IPS-15b (cell line): ENCODE results near the gene GADD45A.
"Not testable (repeated sequence)": the region's sequence is repeated elsewhere in the genome, so short reads cannot be mapped to it uniquely, and the experiment has no call there.

ENCODE experiments used
- H3K27me3 ChIP-seq: one replicate; pipeline ENCODE4 v1.6.1; 2013; ENCODE audit warnings: low read length; ENCODE audit not compliant: control insufficient read depth, insufficient read depth
- H3K36me3 ChIP-seq: one replicate; pipeline ENCODE4 v1.6.1; 2013; ENCODE audit warnings: low read length; ENCODE audit not compliant: control insufficient read depth, insufficient read depth
- H3K4me1 ChIP-seq: one replicate; pipeline ENCODE4 v1.6.1; 2013; ENCODE audit warnings: mild to moderate bottlenecking, low read length; ENCODE audit not compliant: control insufficient read depth, insufficient read depth
- H3K4me3 ChIP-seq: one replicate; pipeline ENCODE4 v1.5.1; 2013; ENCODE audit warnings: low read depth, low read length
- H3K9ac ChIP-seq: one replicate; pipeline ENCODE4 v1.6.1; 2013; ENCODE audit warnings: low read depth, mild to moderate bottlenecking, low read length
- H3K9me3 ChIP-seq: one replicate; pipeline ENCODE4 v1.6.1; 2013; ENCODE audit warnings: mild to moderate bottlenecking, low read length; ENCODE audit not compliant: control insufficient read depth, insufficient read depth

The GADD45A gene

GRCh38 chr1:67726224-67726623 is 41.2 kb downstream of the GADD45A start:
- no peak overlapping the region for H3K4me3 ChIP-seq
- peaks cover 4% of the 10 kb centered on the region for H3K4me1 ChIP-seq
- H3K27me3 ChIP-seq, result no peaks in the 10 kb centered on the region
- H3K9ac ChIP-seq, result no peak overlapping the region
- no peaks in the 10 kb centered on the region for H3K36me3 ChIP-seq
- no peaks in the 10 kb centered on the region for H3K9me3 ChIP-seq

- H3K9me3 ChIP-seq, result no peaks in the 10 kb centered on the region
- no peaks in the 10 kb centered on the region for H3K27me3 ChIP-seq
- no peaks in the 10 kb centered on the region for H3K36me3 ChIP-seq
- H3K9ac ChIP-seq, result no peak overlapping the region
- no peaks in the 10 kb centered on the region for H3K4me1 ChIP-seq
- H3K4me3 ChIP-seq, result no peak overlapping the region
Observed at GRCh38 chr1:67729872-67730271, 44.9 kb downstream of the GADD45A start.

DNA sequence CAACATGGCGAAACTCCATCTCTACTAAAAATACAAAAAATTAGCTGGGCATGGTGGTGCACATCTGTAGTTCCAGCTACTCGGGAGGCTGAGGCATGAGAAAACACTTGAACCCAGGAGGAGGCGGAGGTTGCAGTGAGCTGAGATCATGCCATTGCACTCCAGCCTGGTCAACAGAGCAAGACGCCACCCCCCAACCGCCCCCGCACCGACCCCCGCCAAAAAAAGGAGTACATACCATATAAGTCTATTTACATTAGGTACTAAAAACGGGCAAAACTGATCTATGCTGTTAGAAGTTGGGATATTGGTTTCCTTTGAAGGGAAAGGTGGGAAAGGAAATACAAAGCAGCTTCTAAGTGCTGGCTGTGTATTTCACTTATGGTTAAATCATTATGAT is 45.3 kb downstream of the GADD45A start:
- H3K27me3 ChIP-seq, H3K9me3 ChIP-seq, H3K9ac ChIP-seq, H3K36me3 ChIP-seq, H3K4me3 ChIP-seq, H3K4me1 ChIP-seq: not testable (repeated sequence)

DNA sequence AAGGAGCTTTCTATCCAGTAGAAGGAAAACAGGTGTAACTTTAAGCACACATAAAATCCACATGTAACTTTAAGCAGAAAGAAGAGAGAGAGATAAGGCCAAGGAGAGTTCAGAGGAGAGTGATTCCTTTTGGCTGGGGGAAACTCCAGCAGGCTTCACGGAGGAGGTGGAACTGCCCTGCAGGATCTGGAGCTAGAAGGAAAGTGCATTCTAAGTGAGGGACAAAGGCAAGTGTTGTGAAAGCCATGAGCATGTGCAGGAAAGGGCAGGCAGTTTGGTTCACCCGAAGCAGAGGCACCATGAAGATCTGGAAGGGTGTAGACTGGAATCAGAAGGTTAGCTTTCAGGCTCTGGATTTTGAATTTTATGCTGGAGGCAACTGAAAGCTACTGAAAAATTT is 46.3 kb downstream of the GADD45A start:
- Histone ChIP-seq H3K36me3 (no peaks in the 10 kb centered on the region), H3K4me1 (no peaks in the 10 kb centered on the region), H3K27me3 (no peaks in the 10 kb centered on the region), H3K9me3 (no peaks in the 10 kb centered on the region), H3K9ac (no peak overlapping the region), H3K4me3 (no peak overlapping the region)

DNA sequence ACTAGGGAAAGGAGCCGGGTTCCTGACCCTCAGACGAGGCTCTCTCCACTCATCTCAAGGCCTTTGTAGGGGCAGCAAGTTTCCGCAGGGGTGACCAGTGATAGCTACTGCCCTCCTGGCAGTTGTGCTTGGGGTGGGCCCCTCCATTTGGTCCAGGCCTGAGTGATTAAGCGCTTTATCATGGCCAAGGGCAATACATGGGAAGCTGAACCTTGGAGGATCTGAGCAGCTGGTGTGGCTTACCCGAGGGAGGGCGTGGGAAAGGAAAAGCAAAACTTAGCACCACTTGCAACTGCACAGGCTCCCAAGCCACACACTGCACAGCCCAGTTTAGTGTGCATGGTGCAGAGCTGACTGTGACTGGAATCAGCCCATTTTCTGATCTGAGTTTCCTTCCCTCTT is 47.8 kb downstream of the GADD45A start:
- H3K9me3 ChIP-seq, result no peaks in the 10 kb centered on the region
- no peak overlapping the region for H3K4me3 ChIP-seq
- H3K27me3 ChIP-seq, result no peaks in the 10 kb centered on the region
- H3K9ac ChIP-seq, result no peak overlapping the region
- H3K36me3 ChIP-seq, result no peaks in the 10 kb centered on the region
- no peaks in the 10 kb centered on the region for H3K4me1 ChIP-seq

DNA sequence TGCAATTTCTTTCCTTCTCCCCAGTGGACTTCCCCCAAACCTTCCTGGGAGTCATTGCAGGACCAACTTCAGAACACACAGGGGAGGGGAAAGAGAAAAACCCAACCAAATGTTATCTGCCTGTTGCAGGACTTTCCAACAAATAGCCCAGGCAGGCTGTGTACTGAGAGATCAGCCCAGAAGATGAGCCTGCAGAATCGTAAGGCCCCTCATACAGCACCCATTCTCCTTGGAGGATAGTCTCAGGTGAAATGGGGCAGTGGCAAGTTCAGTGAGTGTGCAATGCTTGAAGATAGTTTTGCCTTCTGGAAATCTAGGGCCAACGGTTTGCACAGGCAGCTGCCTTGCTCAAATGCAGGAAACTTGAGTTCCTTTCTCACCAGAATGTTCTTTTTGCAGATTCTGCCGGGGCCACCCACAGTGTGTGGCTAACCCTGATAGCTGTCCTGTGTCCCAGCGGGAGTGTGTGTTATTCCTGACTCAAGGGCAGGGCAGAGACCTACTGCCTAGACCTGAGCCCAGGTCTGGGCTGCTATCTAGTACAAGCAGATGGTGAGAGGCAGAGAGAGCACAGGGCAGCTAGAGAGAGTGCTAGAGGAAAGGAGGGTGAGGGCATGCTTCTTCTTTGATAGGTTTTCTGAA is 48.8 kb downstream of the GADD45A start:
- H3K9me3 ChIP-seq, result no peaks in the 10 kb centered on the region
- H3K4me1 ChIP-seq, result no peaks in the 10 kb centered on the region
- no peak overlapping the region for H3K4me3 ChIP-seq

DNA sequence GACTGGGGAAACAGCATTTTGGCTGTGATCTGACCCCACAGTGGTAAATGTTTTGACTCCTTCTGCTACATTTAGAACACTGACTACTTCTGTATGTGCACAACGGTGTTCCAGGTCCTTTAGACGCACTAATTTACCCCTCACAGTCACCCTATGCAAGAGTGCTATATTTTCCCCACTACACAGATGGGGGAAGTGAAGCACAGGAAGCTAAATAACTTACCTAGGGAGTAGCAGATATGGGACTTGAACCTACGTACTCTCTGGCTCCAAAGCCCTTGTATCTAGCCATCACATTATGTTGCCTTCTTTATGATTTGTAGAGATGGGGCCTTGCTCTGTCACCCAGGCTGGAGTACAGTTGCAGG is 49.3 kb downstream of the GADD45A start:
- Histone ChIP-seq H3K27me3 (no peaks in the 10 kb centered on the region), H3K9ac (no peak overlapping the region), H3K4me3 (no peak overlapping the region), H3K9me3 (no peaks in the 10 kb centered on the region), H3K36me3 (no peaks in the 10 kb centered on the region), H3K4me1 (no peaks in the 10 kb centered on the region)

More for the DNA sequence above, 48.8 kb downstream of the GADD45A start:
- no peaks in the 10 kb centered on the region for H3K27me3 ChIP-seq
- no peak overlapping the region for H3K9ac ChIP-seq
- H3K36me3 ChIP-seq, result no peaks in the 10 kb centered on the region

GRCh38 chr1:67735206-67735605 is 50.2 kb downstream of the GADD45A start:
- H3K27me3 ChIP-seq, result no peaks in the 10 kb centered on the region
- no peaks in the 10 kb centered on the region for H3K36me3 ChIP-seq
- H3K4me3 ChIP-seq, result no peak overlapping the region
- no peaks in the 10 kb centered on the region for H3K4me1 ChIP-seq
- H3K9ac ChIP-seq, result no peak overlapping the region
- H3K9me3 ChIP-seq, result no peaks in the 10 kb centered on the region

DNA sequence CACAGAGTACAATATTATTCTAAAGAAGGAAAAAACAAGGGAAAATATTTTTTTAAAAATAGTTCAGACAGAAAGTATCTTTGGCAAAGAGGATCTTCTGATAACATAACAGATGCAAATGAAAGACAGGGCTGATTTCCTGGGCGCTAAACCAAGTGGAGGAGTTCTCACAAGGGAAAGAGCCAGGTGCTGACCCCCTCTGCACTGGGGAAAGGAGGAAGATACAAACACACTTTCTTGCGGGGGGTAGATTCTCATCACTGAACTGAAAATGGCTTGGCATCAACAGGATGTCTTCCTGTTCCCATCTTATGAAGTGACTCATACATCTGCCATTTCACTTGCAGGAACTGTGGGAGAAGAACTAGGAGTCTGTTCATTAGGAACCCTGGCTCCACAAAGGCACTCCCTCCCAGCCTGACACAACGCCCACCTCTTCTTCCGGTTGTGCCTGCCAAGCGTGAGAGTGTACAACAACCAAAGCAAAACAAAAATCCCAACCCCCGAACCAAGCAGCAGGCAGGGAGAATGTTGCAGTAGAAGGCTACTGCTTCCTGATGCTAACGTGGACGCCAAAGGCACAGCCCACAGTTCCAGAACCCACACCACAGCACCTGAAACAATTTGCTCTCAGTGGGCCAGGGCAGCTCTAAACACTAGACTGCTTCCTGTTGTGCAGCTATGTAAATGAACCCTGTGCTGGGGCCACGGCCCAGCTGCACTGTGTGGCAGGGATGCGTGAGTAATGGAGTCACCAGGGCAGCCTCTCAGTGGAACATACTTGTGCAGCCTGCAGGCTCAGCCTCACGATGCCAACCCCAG is 51.0 kb downstream of the GADD45A start:
- Histone ChIP-seq H3K36me3 (no peaks in the 10 kb centered on the region), H3K9me3 (no peaks in the 10 kb centered on the region), H3K27me3 (no peaks in the 10 kb centered on the region), H3K9ac (no peak overlapping the region), H3K4me1 (no peaks in the 10 kb centered on the region), H3K4me3 (no peak overlapping the region)

DNA sequence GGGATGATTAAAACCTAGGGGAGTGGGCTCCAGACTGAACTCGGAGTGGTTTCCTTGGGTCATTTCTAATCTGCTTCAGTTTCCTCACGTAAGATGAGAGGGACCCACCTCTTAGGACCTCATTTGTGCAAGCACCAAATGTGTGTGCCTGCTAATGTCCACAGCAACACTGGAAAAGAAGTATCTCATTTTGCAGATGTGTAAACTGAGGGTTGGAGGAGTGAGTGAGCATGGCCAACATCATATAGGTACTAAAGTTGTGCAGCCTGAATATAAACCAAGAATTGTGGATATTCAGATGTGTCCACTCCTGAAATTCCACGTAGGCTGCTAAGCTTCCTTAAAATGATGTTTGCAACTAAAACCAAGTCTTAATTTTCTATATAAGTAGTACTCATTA is 51.7 kb downstream of the GADD45A start:
- Histone ChIP-seq H3K9me3 (no peaks in the 10 kb centered on the region), H3K4me1 (no peaks in the 10 kb centered on the region), H3K36me3 (no peaks in the 10 kb centered on the region), H3K4me3 (no peak overlapping the region), H3K27me3 (no peaks in the 10 kb centered on the region), H3K9ac (no peak overlapping the region)

- no peaks in the 10 kb centered on the region for H3K36me3 ChIP-seq
- no peaks in the 10 kb centered on the region for H3K27me3 ChIP-seq
- H3K4me1 ChIP-seq, result peaks cover under 1% of the 10 kb centered on the region
- H3K9ac ChIP-seq, result no peak overlapping the region
- H3K4me3 ChIP-seq, result no peak overlapping the region
- H3K9me3 ChIP-seq, result no peaks in the 10 kb centered on the region
Observed at GRCh38 chr1:67737875-67738274, 52.9 kb downstream of the GADD45A start.
